Heart left ventricle (tissue), 16 donors: ENCODE results near the gene PDZD4. TPM values are rescaled to one million over a fixed set of nuclear protein-coding genes. Genes with fewer than 3 reads are reported as not detected.

Source experiments
- ATAC-seq, 4 donors: fragments of 200-7000 bp; cut with Tn5 transposase; one replicate each; pipeline ENCODE4 v1.9.1; 2020 to 2022; ENCODE audit warnings: moderate library complexity in 4 of 4, mild to moderate bottlenecking in 3 of 4, moderate number of reproducible peaks in 1 of 4
- DNase-seq, 5 donors: peaks; one replicate each; pipeline ENCODE4 v3.0.0-alpha.2; 2020
- H3K27ac ChIP-seq, 12 donors: fragments of 200-600 bp; sonication (generic) in 4 of 12; one replicate each; pipeline versions ENCODE4 v1.5.0 to v1.8.0; 2016 to 2022; ENCODE audit warnings: mild to moderate bottlenecking in 2 of 12
- H3K27me3 ChIP-seq, 9 donors: fragments of 200-600 bp; sonication (generic) in 2 of 9; one replicate each; pipeline versions ENCODE4 v1.5.1 to v1.8.0; 2016 to 2022; ENCODE audit warnings: mild to moderate bottlenecking in 3 of 9
- H3K36me3 ChIP-seq, 9 donors: fragments of 200-600 bp; sonication (generic) in 2 of 9; one replicate each; pipeline versions ENCODE4 v1.5.0 to v1.8.0; 2018 to 2022; ENCODE audit warnings: mild to moderate bottlenecking in 2 of 9
- H3K4me1 ChIP-seq, 12 donors: fragments of 200-600 bp; sonication (generic) in 4 of 12; one replicate each; pipeline versions ENCODE4 v1.5.0 to v1.8.0; 2016 to 2022; ENCODE audit warnings: mild to moderate bottlenecking in 3 of 12
- H3K4me3 ChIP-seq, 12 donors: fragments of 200-600 bp; sonication (generic) in 4 of 12; one replicate each; pipeline versions ENCODE4 v1.5.0 to v1.8.0; 2017 to 2022; ENCODE audit warnings: mild to moderate bottlenecking in 9 of 12, moderate library complexity in 4 of 12
- H3K9me3 ChIP-seq, 12 donors: fragments of 200-600 bp; sonication (generic) in 4 of 12; one replicate each; pipeline versions ENCODE4 v1.5.0 to v1.8.0; 2016 to 2022; ENCODE audit warnings: mild to moderate bottlenecking in 1 of 12
- CTCF ChIP-seq, 12 donors: fragments of 200-600 bp; sonication (generic) in 4 of 12; IDR thresholded peaks; one replicate each; pipeline versions ENCODE4 v1.5.0 to v1.8.0; 2018 to 2022; ENCODE audit warnings: antibody characterized with exemption in 12 of 12, mild to moderate bottlenecking in 5 of 12
- POLR2A ChIP-seq, 2 donors: fragments of 450-650 bp; IDR thresholded peaks; one replicate each; pipeline ENCODE4 v1.6.1; 2017; ENCODE audit warnings: antibody characterized with exemption in 2 of 2, mild to moderate bottlenecking in 2 of 2, moderate library complexity in 2 of 2
- WGBS, 4 donors: extraction: QIAGEN DNeasy Blood & Tissue Kit in 2 of 4; methylation state at CpG; one replicate each; pipeline versions ENCODE4 v1.1.5 to v1.1.7; 2013 to 2018; 5-methylcytosine and 5-hydroxymethylcytosine counted together
- intact Hi-C, 10 donors: fragments of 100-400 bp; cut with DNase I; formaldehyde crosslinking; loops; one replicate each; pipeline versions ENCODE4 v1.11.1 to v1.14.2; 2022
- polyA plus RNA-seq, 2 donors: library from polyadenylated mRNA; stranded (reverse); fragments of 200-250 nt; gene quantifications; one replicate each; pipeline ENCODE4 v1.2.3, GENCODE V29; 2013
- total RNA-seq, 9 donors: library from RNA; depleted of rRNA in 2 of 9; stranded (reverse); fragments of >200 nt in 2 of 9; fragmentation: NEBNext Ultra II Directional in 3 of 9; extraction: Animal tissue kit (Norgen Biotek cat#: 25700) in 3 of 9; gene quantifications; one replicate each; pipeline versions ENCODE4 v1.1.0 to v1.2.4, GENCODE V29; 2016 to 2023
- donor health status: ischemic (EF 13 %, LVEDD 7.1; RV severe dilation, severe dysfunction).
- donor health status: healthy with polysubstance abuse.
- donor health status: DM: no; HTN: yes; CAD: no.
- donor health status: DM: no; HTN: no; CAD: no.
- donor health status: ischemic (EF 25% LVEDD 6.9; RV normal size, moderate dysfunction).
- donor health status: ischemic (EF 25% LVEDD 5.7; RV mildly dilated, moderate dysfunction).
- donor health status: healthy.
- donor health status: DM: yes; HTN: yes; CAD: no.
- donor health status: ischemic (EF 35%, LVEDD 5.7; RV mildly dilated, moderate dysfunction).
- donor health status: nonischemic (EF 11% LVEDD 7.7; RV severe dilation, severe dysfunction).
- donor health status: DM: yes; HTN: yes; CAD: no.
- donor health status: PGD.
- donor health status: ischemic (EF 29% LVEDD 5.4; RV normal size, mild dysfunction).
- donor health status: nonischemic (EF 23%, LVEDD 6.1; RV moderate dilation, normal function).

Gene PDZD4
- total and polyA plus RNA-seq, 11 donors = 1.7 to 4.0 (median 2.4) TPM

- no peaks in the 10 kb centered on the region for H3K9me3 ChIP-seq
- no peak for TF ChIP-seq CTCF (IDR thresholded peaks at IDR 0.05)
- H3K4me3 ChIP-seq = peak overlapping the region in 9 of 12 donors; percentile 25 to 50 (median 39)
- peak overlapping the region in 11 of 12 donors; percentile 57 to 89 (median 76) for H3K27ac ChIP-seq
- peaks cover 0 to 21% (median 2%) of the 10 kb centered on the region in 12 donors for H3K4me1 ChIP-seq
- peak; percentile 57 to 75 (median 64) for ATAC-seq
- peaks cover 0 to 34% (median 5%) of the 10 kb centered on the region in 9 donors for H3K36me3 ChIP-seq
- H3K27me3 ChIP-seq = peaks cover 0 to 23% (median 0%) of the 10 kb centered on the region in 9 donors
- WGBS, 4 donors = 48 to 67% (median 53%) methylated on average over 10 to 24 of the region's 24 CpGs
- intact Hi-C loops = no loop called here
- DNase-seq = peak in 1 of 5 donors; percentile 24
These were observed 48.8 kb downstream of the PDZD4 start for GRCh38 chrX:153781428-153782047.

GRCh38 chrX:153780678-153781427, 49.5 kb downstream of the PDZD4 start, which contains the start of gene SRPK3:
SRPK3 (plus strand) TSS chrX:153781041; CDS start chrX:153781087, 46 bp downstream.
- 12 to 65% (median 34%) methylated on average over 18 to 52 of the region's 52 CpGs for WGBS, 4 donors
- no peak for TF ChIP-seq CTCF (IDR thresholded peaks at IDR 0.05)
- peak; percentile 67 to 68 for TF ChIP-seq POLR2A (IDR thresholded peaks at IDR 0.05)
- peak; percentile 36 to 66 (median 61) for DNase-seq
- Histone ChIP-seq H3K4me1 (peaks cover 0 to 21% (median 2%) of the 10 kb centered on the region in 12 donors), H3K4me3 (peak within 1 kb of the TSS in 9 of 12 donors; percentile 25 to 50 (median 39)), H3K9me3 (no peaks in the 10 kb centered on the region), H3K36me3 (peaks cover 0 to 27% (median 2%) of the 10 kb centered on the region in 9 donors), H3K27me3 (peaks cover 0 to 23% (median 0%) of the 10 kb centered on the region in 9 donors), H3K27ac (peak within 1 kb of the TSS; percentile 55 to 89 (median 76))
- ATAC-seq = peak in 3 of 4 donors; percentile 45 to 77 (median 70)
- intact Hi-C loops = no loop called here

GRCh38 chrX:153779891-153780677, 50.3 kb downstream of the PDZD4 start:
- no peak for ATAC-seq
- H3K27ac ChIP-seq = peak overlapping the region in 11 of 12 donors; percentile 24 to 89 (median 76)
- peaks cover 0 to 21% (median 2%) of the 10 kb centered on the region in 12 donors for H3K4me1 ChIP-seq
- peak in 2 of 5 donors; percentile 15 to 21 for DNase-seq
- 66 to 78% (median 72%) methylated on average over 15 to 18 of the region's 18 CpGs for WGBS, 4 donors
- H3K27me3 ChIP-seq = peaks cover 0 to 23% (median 0%) of the 10 kb centered on the region in 9 donors
- H3K9me3 ChIP-seq = no peaks in the 10 kb centered on the region
- peaks cover 0 to 20% (median 0%) of the 10 kb centered on the region in 9 donors for H3K36me3 ChIP-seq
- peak overlapping the region in 6 of 12 donors; percentile 36 to 50 (median 40) for H3K4me3 ChIP-seq
- intact Hi-C loops = no loop called here
- TF ChIP-seq POLR2A (IDR thresholded peaks at IDR 0.05) = no peak

GRCh38 chrX:153778684-153779101, 51.7 kb downstream of the PDZD4 start:
- H3K27ac ChIP-seq = no peak overlapping the region
- no peak for ATAC-seq
- DNase-seq = peak in 3 of 5 donors; percentile 18 to 37 (median 21)

More at GRCh38 chrX:153778684-153779101, 51.7 kb downstream of the PDZD4 start:
- peaks cover 0 to 21% (median 2%) of the 10 kb centered on the region in 12 donors for H3K4me1 ChIP-seq
- no peak overlapping the region for H3K4me3 ChIP-seq
- H3K36me3 ChIP-seq = peaks cover 0 to 7% (median 0%) of the 10 kb centered on the region in 9 donors
- intact Hi-C loops = no loop called here
- peaks cover 0 to 23% (median 0%) of the 10 kb centered on the region in 9 donors for H3K27me3 ChIP-seq
- 77 to 82% (median 81%) methylated on average over 3 to 16 of the region's 16 CpGs for WGBS, 4 donors
- H3K9me3 ChIP-seq = no peaks in the 10 kb centered on the region
- no peak for TF ChIP-seq CTCF (IDR thresholded peaks at IDR 0.05)
- no peak for TF ChIP-seq POLR2A (IDR thresholded peaks at IDR 0.05)
